ENCODE measurements around the gene ITPRIP. TPM values are rescaled to one million over a fixed set of nuclear protein-coding genes. Genes with fewer than 3 reads are reported as not detected.

The ITPRIP gene
- total RNA-seq, 2 experiments from 2014 or later = 15.8 to 16.1 TPM

- POLR2A ChIA-PET = interaction anchor here (2.7 kb wide), 1 partner anchor 8 kb away, joined by 21 read pairs; the partner anchor contains the start of gene ITPRIP
These were observed 7.8 kb downstream of the ITPRIP start for GRCh38 chr10:104330168-104331110.

GRCh38 chr10:104329735-104330134 lies 8.5 kb downstream of the ITPRIP start:
- ChIA-PET CTCF (interaction anchor here (0.7 to 3.4 kb wide), 13 partner anchors 9 to 55 kb away, joined by 3 to 13 read pairs (median 5); partner anchors contain the start of genes CFAP58 and ITPRIP), POLR2A (interaction anchor here (1.0 to 2.7 kb wide), 2 partner anchors 9 to 61 kb away, joined by 3 to 21 read pairs; partner anchors contain the start of genes GSTO2 and ITPRIP)

More at GRCh38 chr10:104330168-104331110, 7.8 kb downstream of the ITPRIP start:
- CTCF ChIA-PET = interaction anchor here (0.7 to 2.0 kb wide), 9 partner anchors 13 to 56 kb away, joined by 3 to 6 read pairs (median 3); no protein-coding TSS in a partner anchor

GRCh38 chr10:104328896-104329710 lies 9.2 kb downstream of the ITPRIP start:
- POLR2A ChIA-PET = interaction anchor here (1.0 to 2.7 kb wide), 2 partner anchors 9 to 60 kb away, joined by 3 to 21 read pairs; partner anchors contain the start of genes GSTO2 and ITPRIP

GRCh38 chr10:104328646-104328895 lies 9.7 kb downstream of the ITPRIP start:
- POLR2A ChIA-PET = interaction anchor here (2.7 kb wide), 1 partner anchor 10 kb away, joined by 21 read pairs; the partner anchor contains the start of gene ITPRIP
- CTCF ChIA-PET = interaction anchor here (0.8 to 3.4 kb wide), 7 partner anchors 10 to 54 kb away, joined by 3 to 13 read pairs (median 6); partner anchors contain the start of genes CFAP58 and ITPRIP

More at GRCh38 chr10:104328896-104329710, 9.2 kb downstream of the ITPRIP start:
- CTCF ChIA-PET = interaction anchor here (0.7 to 3.4 kb wide), 10 partner anchors 9 to 55 kb away, joined by 3 to 13 read pairs (median 6); partner anchors contain the start of genes CFAP58 and ITPRIP

- POLR2A ChIA-PET = interaction anchor here (2.7 kb wide), 1 partner anchor 10 kb away, joined by 21 read pairs; the partner anchor contains the start of gene ITPRIP
- CTCF ChIA-PET = interaction anchor here (0.8 to 3.4 kb wide), 6 partner anchors 10 to 53 kb away, joined by 3 to 13 read pairs (median 6); partner anchors contain the start of genes CFAP58 and ITPRIP
These were observed 10.3 kb downstream of the ITPRIP start for GRCh38 chr10:104327745-104328645.

- CTCF ChIA-PET = interaction anchor here (2.4 to 3.4 kb wide), 2 partner anchors 22 to 35 kb away, joined by 9 to 13 read pairs; no protein-coding TSS in a partner anchor
These were observed 11.2 kb downstream of the ITPRIP start for GRCh38 chr10:104326991-104327610.

GRCh38 chr10:104325436-104326435 lies 12.5 kb downstream of the ITPRIP start:
- CTCF ChIA-PET = interaction anchor here (3.4 kb wide), 1 partner anchor 20 kb away, joined by 13 read pairs; no protein-coding TSS in a partner anchor

More at GRCh38 chr10:104326991-104327610, 11.2 kb downstream of the ITPRIP start:
- POLR2A ChIA-PET = no interaction called here

GRCh38 chr10:104324931-104325330 lies 13.3 kb downstream of the ITPRIP start:
- POLR2A ChIA-PET = no interaction called here
- CTCF ChIA-PET = interaction anchor here (1.6 kb wide), 1 partner anchor 14 kb away, joined by 4 read pairs; no protein-coding TSS in a partner anchor

More at GRCh38 chr10:104325436-104326435, 12.5 kb downstream of the ITPRIP start:
- POLR2A ChIA-PET = no interaction called here

- ChIA-PET CTCF (interaction anchor here (1.4 to 1.6 kb wide), 2 partner anchors 14 to 15 kb away, joined by 3 to 4 read pairs; partner anchors contain the start of gene ITPRIP), POLR2A (no interaction called here)
These were observed 14.0 kb downstream of the ITPRIP start for GRCh38 chr10:104324221-104324686.

- ChIA-PET CTCF (interaction anchor here (0.6 to 1.6 kb wide), 3 partner anchors 14 to 146 kb away, joined by 3 to 4 read pairs (median 4); partner anchors contain the start of gene ITPRIP), POLR2A (no interaction called here)
These were observed 14.5 kb downstream of the ITPRIP start for GRCh38 chr10:104323760-104324201.

- ChIA-PET POLR2A (no interaction called here), CTCF (interaction anchor here (0.6 to 2.4 kb wide), 3 partner anchors 15 to 147 kb away, joined by 3 to 11 read pairs (median 4); partner anchors contain the start of gene ITPRIP)
These were observed 15.2 kb downstream of the ITPRIP start for GRCh38 chr10:104323085-104323484.

- ChIA-PET POLR2A (no interaction called here), CTCF (interaction anchor here (1.2 to 2.4 kb wide), 3 partner anchors 17 to 48 kb away, joined by 3 to 11 read pairs (median 5); partner anchors contain the start of gene CFAP58)
These were observed 15.9 kb downstream of the ITPRIP start for GRCh38 chr10:104322416-104322782.

- ChIA-PET CTCF (interaction anchor here (0.9 to 2.4 kb wide), 5 partner anchors 12 to 47 kb away, joined by 3 to 11 read pairs (median 3); partner anchors contain the start of gene CFAP58), POLR2A (interaction anchor here (0.6 to 1.1 kb wide), 3 partner anchors 11 to 53 kb away, joined by 3 to 6 read pairs (median 4); partner anchors contain the start of gene GSTO2)
These were observed 16.4 kb downstream of the ITPRIP start for GRCh38 chr10:104321725-104322415.

- CTCF ChIA-PET = interaction anchor here (0.9 to 2.4 kb wide), 5 partner anchors 13 to 47 kb away, joined by 3 to 11 read pairs (median 3); partner anchors contain the start of gene CFAP58
- POLR2A ChIA-PET = interaction anchor here (0.6 to 1.1 kb wide), 2 partner anchors 17 to 52 kb away, joined by 3 to 4 read pairs; partner anchors contain the start of gene GSTO2
These were observed 17.0 kb downstream of the ITPRIP start for GRCh38 chr10:104321226-104321625.
